SK-N-SH (cell line): ENCODE measurements around the gene VGF. TPM values are rescaled to one million over a fixed set of nuclear protein-coding genes. Genes with fewer than 3 reads are reported as not detected.

ENCODE experiments used
- CTCF ChIA-PET: fragments of 300-600, 350-600 bp; formaldehyde crosslinking; extraction: SDS; loops from one replicate; lab custom pipeline; 2021; lab: Yijun Ruan, JAX
- POLR2A ChIA-PET: fragments of 350-600 bp; sonication (Branson Sonifier 250); formaldehyde crosslinking; extraction: SDS; loops from one replicate; lab custom pipeline; 2020; ENCODE audit warnings: antibody characterized with exemption, inconsistent platforms; lab: Yijun Ruan, JAX
- DNase-seq: peaks from one replicate; pipeline ENCODE4 v3.0.0; 2012
- H2AFZ ChIP-seq: fragments of 200-600 bp; sonication (generic); 2 replicates; pipeline ENCODE4 v1.8.1; 2016; ENCODE audit warnings: antibody characterized with exemption, mild to moderate bottlenecking, low read depth
- H3F3A ChIP-seq: fragments of 200-600 bp; sonication (generic); replicated peaks from 2 replicates; pipeline ENCODE3; 2016; ENCODE audit warnings: antibody characterized with exemption, mild to moderate bottlenecking; ENCODE audit not compliant: insufficient read depth
- H3K27ac ChIP-seq, 2 experiments: fragments of 200-500 bp in 1 of 2; fragments of 200-600 bp in 1 of 2; sonication (Bioruptor generic) in 1 of 2; sonication (generic), shearing (Covaris generic) in 1 of 2; 2 replicates each; pipeline versions ENCODE4 v1.5.1 to v1.6.1; 2014 to 2016; ENCODE audit warnings: low read depth in 2 of 2, inconsistent platforms in 1 of 2, low read length in 1 of 2, mild to moderate bottlenecking in 1 of 2, mixed read lengths in 1 of 2
- H3K27me3 ChIP-seq: fragments of 200-600 bp; sonication (generic), shearing (Covaris generic); 2 replicates; pipeline ENCODE4 v1.6.1; 2016; ENCODE audit warnings: mixed run types; ENCODE audit not compliant: insufficient read depth
- H3K36me3 ChIP-seq, 2 experiments: fragments of 200-500 bp in 1 of 2; fragments of 200-600 bp in 1 of 2; sonication (Bioruptor generic) in 1 of 2; sonication (generic) in 1 of 2; replicated peaks in 1 of 2; 2 replicates each; pipeline versions ENCODE3 to v1.5.1; 2014 to 2016; ENCODE audit warnings: low read length in 1 of 2, mild to moderate bottlenecking in 1 of 2; ENCODE audit not compliant: insufficient read depth in 2 of 2, control insufficient read depth in 1 of 2
- H3K4me1 ChIP-seq, 2 experiments: fragments of 200-500 bp in 1 of 2; fragments of 200-600 bp in 1 of 2; sonication (Bioruptor generic) in 1 of 2; sonication (generic), shearing (Covaris generic) in 1 of 2; 2 replicates each; pipeline versions ENCODE4 v1.5.1 to v1.6.1; 2014 to 2016; ENCODE audit warnings: low read depth in 1 of 2, low read length in 1 of 2, mixed run types in 1 of 2; ENCODE audit not compliant: insufficient read depth in 2 of 2, control insufficient read depth in 1 of 2
- H3K4me2 ChIP-seq: fragments of 200-600 bp; sonication (generic), shearing (Covaris generic); 2 replicates; pipeline ENCODE4 v1.6.1; 2017; ENCODE audit warnings: mixed run types
- H3K4me3 ChIP-seq, 2 experiments: fragments of 200-500 bp in 1 of 2; fragments of 200-600 bp in 1 of 2; sonication (Bioruptor generic) in 1 of 2; sonication (generic), shearing (Covaris generic) in 1 of 2; 2 replicates each; pipeline versions ENCODE4 v1.5.1 to v1.8.1; 2014 to 2016; ENCODE audit warnings: low read depth in 2 of 2, inconsistent platforms in 1 of 2, low read length in 1 of 2, mild to moderate bottlenecking in 1 of 2, mixed read lengths in 1 of 2, moderate library complexity in 1 of 2
- H3K79me2 ChIP-seq: fragments of 200-600 bp; sonication (generic); 2 replicates; pipeline ENCODE4 v1.8.1; 2017; ENCODE audit warnings: mild to moderate bottlenecking; ENCODE audit not compliant: insufficient read depth
- H3K9ac ChIP-seq: fragments of 200-600 bp; sonication (generic); 2 replicates; pipeline ENCODE4 v1.6.1; 2017; ENCODE audit warnings: mixed run types
- H3K9me2 ChIP-seq: fragments of 200-600 bp; sonication (generic); 2 replicates; pipeline ENCODE4 v1.6.1; 2017; ENCODE audit warnings: mixed run types
- H3K9me3 ChIP-seq: fragments of 200-600 bp; sonication (generic); 2 replicates; pipeline ENCODE4 v1.6.1; 2017; ENCODE audit warnings: mixed run types, mild to moderate bottlenecking, moderate library complexity
- H4K20me1 ChIP-seq: fragments of 200-600 bp; sonication (generic); 2 replicates; pipeline ENCODE4 v1.6.1; 2017; ENCODE audit warnings: mild to moderate bottlenecking, mixed run types; ENCODE audit not compliant: insufficient read depth
- CHD2 ChIP-seq: fragments of 150-350 bp; IDR thresholded peaks from 2 replicates; pipeline ENCODE4 v1.6.1; 2018; ENCODE audit warnings: low read length; ENCODE audit not compliant: partially characterized antibody
- ELF1 ChIP-seq: IDR thresholded peaks from 2 replicates; pipeline ENCODE4 v1.4.0; 2012
- FOSL2 ChIP-seq: IDR thresholded peaks from 2 replicates; pipeline ENCODE4 v1.4.0; 2012; ENCODE audit warnings: low read depth, mild to moderate bottlenecking, moderate library complexity, borderline replicate concordance
- FOXJ3 ChIP-seq: sonication (generic); formaldehyde crosslinking; IDR thresholded peaks from 2 replicates; pipeline ENCODE4 v1.5.1; 2020; ENCODE audit warnings: mild to moderate bottlenecking, missing genetic modification reagents
- FOXM1 ChIP-seq: IDR thresholded peaks from 2 replicates; pipeline ENCODE4 v1.4.0; 2012; ENCODE audit warnings: low read depth, mild to moderate bottlenecking
- GATA2 ChIP-seq: sonication (generic); formaldehyde crosslinking; IDR thresholded peaks from 2 replicates; pipeline ENCODE4 v1.5.0; 2020; ENCODE audit warnings: mild to moderate bottlenecking, missing genetic modification reagents
- IRF3 ChIP-seq: fragments of 150-350 bp; IDR thresholded peaks from 2 replicates; pipeline ENCODE4 v1.6.1; 2016; ENCODE audit warnings: mild to moderate bottlenecking, low read depth, low read length
- JUND ChIP-seq: IDR thresholded peaks from 2 replicates; pipeline ENCODE4 v1.4.0; 2012
- MEF2A ChIP-seq: IDR thresholded peaks from 2 replicates; pipeline ENCODE4 v1.4.0; 2012; ENCODE audit warnings: low read depth, borderline replicate concordance
- NFIC ChIP-seq: IDR thresholded peaks from 2 replicates; pipeline ENCODE4 v1.4.0; 2012; ENCODE audit warnings: borderline replicate concordance
- NRF1 ChIP-seq: IDR thresholded peaks from 2 replicates; pipeline ENCODE4 v1.6.1; 2012; ENCODE audit warnings: low read depth, mild to moderate bottlenecking, low read length
- POLR2AphosphoS5 ChIP-seq: IDR thresholded peaks from 2 replicates; pipeline ENCODE4 v1.6.1; 2012; ENCODE audit warnings: low read depth, low read length
- RCOR1 ChIP-seq: fragments of 150-350 bp; IDR thresholded peaks from 2 replicates; pipeline ENCODE4 v1.6.1; 2017; ENCODE audit warnings: antibody characterized with exemption, low read length
- RFX5 ChIP-seq: IDR thresholded peaks from 2 replicates; pipeline ENCODE4 v1.6.1; 2012; ENCODE audit warnings: mild to moderate bottlenecking, improper control_type of control experiment, low read length
- RXRA ChIP-seq: IDR thresholded peaks from 2 replicates; pipeline ENCODE4 v1.4.0; 2012; ENCODE audit warnings: low read depth, mild to moderate bottlenecking, borderline replicate concordance
- SIN3A ChIP-seq: IDR thresholded peaks from 2 replicates; pipeline ENCODE4 v1.6.1; 2012; ENCODE audit warnings: low read depth, mild to moderate bottlenecking, low read length, moderate library complexity, borderline replicate concordance
- TCF12 ChIP-seq: IDR thresholded peaks from 2 replicates; pipeline ENCODE4 v1.4.0; 2012
- TEAD4 ChIP-seq: IDR thresholded peaks from 2 replicates; pipeline ENCODE4 v1.4.0; 2012; ENCODE audit warnings: mild to moderate bottlenecking, borderline replicate concordance; ENCODE audit not compliant: insufficient read depth
- WGBS: methylation state at CpG from one replicate; pipeline ENCODE4 v1.1.6; 2017; ENCODE audit warnings: low lambda C conversion rate; 5-methylcytosine and 5-hydroxymethylcytosine counted together
- polyA plus RNA-seq, 3 experiments: library from polyadenylated mRNA; depleted of rRNA; stranded (reverse); fragments of >200 nt; gene quantifications; 2 replicates each; pipeline ENCODE4 v1.2.3, GENCODE V29; 2012
- TF ChIP-seq, protein P1 (sequence below): fragments of 150-350 bp; IDR thresholded peaks from 2 replicates; pipeline ENCODE4 v1.6.1; 2017; ENCODE audit warnings: antibody characterized with exemption, low read length, low read depth, borderline replicate concordance

VGF gene
- polyA plus RNA-seq, 1 of the 3 experiments (the other 2 are of a cell fraction): 54.3 TPM

GRCh38 chr7:101186194-101186593 lies 20.8 kb upstream of the VGF start:
- Histone ChIP-seq H3F3A (peaks cover 16% of the 10 kb centered on the region), H3K27me3 (no peaks in the 10 kb centered on the region), H3K36me3 (no peaks in the 10 kb centered on the region), H4K20me1 (no peaks in the 10 kb centered on the region), H3K9ac (no peak overlapping the region), H3K9me2 (no peaks in the 10 kb centered on the region), H3K79me2 (no peaks in the 10 kb centered on the region), H2AFZ (no peak overlapping the region), H3K27ac (no peak overlapping the region), H3K4me3 (no peak overlapping the region), H3K9me3 (no peaks in the 10 kb centered on the region), H3K4me1 (peaks cover 0 to 3% of the 10 kb centered on the region in 2 experiments; a peak in 1 of 4 replicates), H3K4me2 (no peak overlapping the region)
- TF ChIP-seq NRF1: no peak
- TF ChIP-seq GATA2 (CRISPR knock-in tag): no peak
- no peak for TF ChIP-seq FOXM1
- no peak for TF ChIP-seq FOXJ3
- TF ChIP-seq SIN3A: no peak
- TF ChIP-seq TEAD4: no peak
- TF ChIP-seq NFIC: no peak
- TF ChIP-seq RXRA: no peak
- TF ChIP-seq IRF3: no peak
- no peak for TF ChIP-seq RCOR1
- no peak for TF ChIP-seq CHD2
- TF ChIP-seq TCF12: no peak
- no peak for TF ChIP-seq FOSL2
- no peak for TF ChIP-seq ELF1
- no peak for TF ChIP-seq POLR2AphosphoS5
- no peak for TF ChIP-seq JUND
- TF ChIP-seq, protein P1, sequence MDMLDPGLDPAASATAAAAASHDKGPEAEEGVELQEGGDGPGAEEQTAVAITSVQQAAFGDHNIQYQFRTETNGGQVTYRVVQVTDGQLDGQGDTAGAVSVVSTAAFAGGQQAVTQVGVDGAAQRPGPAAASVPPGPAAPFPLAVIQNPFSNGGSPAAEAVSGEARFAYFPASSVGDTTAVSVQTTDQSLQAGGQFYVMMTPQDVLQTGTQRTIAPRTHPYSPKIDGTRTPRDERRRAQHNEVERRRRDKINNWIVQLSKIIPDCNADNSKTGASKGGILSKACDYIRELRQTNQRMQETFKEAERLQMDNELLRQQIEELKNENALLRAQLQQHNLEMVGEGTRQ: no peak
- TF ChIP-seq RFX5: no peak
- TF ChIP-seq MEF2A: no peak
- 71% methylated on average over 6 of the region's 6 CpGs for WGBS
- POLR2A ChIA-PET: no interaction called here
- DNase-seq: no peak
- CTCF ChIA-PET: interaction anchor here (1.5 to 7.2 kb wide), 5 partner anchors 9 to 47 kb away, joined by 3 to 51 read pairs (median 3); no protein-coding TSS in a partner anchor
